T-helper 1 cell (primary cell): ENCODE measurements around the gene LYRM1.
A peak's percentile ranks its signal among the peaks of the same experiment; 100 is the strongest.
"Not testable (repeated sequence)": the region's sequence is repeated elsewhere in the genome, so short reads cannot be mapped to it uniquely, and the experiment has no call there.

Experiments used
- DNase-seq, 5 donors: peaks; one replicate each; pipeline ENCODE4 v3.0.0-alpha.2; 2012 to 2020

Gene LYRM1

DNA sequence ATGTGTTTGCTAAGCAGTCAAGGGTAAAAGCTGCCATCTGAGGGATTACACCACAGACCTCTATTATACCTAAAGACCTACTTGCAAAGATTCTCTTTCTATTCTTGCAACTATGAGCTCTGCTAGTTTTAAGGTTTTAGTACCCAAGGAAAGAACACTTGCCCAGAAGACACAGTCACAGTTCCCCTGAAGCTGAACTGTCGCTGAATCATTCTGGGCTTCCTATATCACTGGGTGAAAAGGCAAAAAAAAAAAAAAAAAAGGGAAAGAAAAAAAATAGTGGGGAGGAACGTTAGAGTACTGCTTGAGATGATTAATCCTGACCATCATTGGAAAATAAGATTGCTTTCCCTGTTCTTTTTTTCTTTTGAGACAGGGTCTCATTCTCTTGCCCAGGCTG is 37.9 kb downstream of the LYRM1 start:
- peak in 1 of 5 donors; percentile 71 for DNase-seq

DNA sequence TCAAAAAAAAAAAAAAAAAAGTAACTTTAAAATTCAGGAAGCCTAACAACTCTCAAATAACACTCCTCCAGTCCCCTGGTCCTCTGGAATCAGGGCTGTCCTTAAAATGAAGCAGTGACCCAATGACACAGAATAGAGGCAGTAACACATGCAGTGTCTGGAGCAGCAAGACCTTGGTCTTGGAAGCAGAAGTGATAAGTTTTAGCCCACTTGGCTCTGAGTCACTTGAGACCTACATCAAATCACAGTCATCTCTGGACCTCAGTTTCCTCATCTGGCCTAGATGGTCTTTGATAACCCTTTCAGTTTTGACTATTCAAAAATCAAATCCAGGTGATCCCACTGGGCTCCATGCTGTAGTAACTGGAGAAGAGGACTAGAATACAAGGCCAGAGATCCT is 39.0 kb downstream of the LYRM1 start:
- peak in 1 of 5 donors; percentile 32 for DNase-seq

DNA sequence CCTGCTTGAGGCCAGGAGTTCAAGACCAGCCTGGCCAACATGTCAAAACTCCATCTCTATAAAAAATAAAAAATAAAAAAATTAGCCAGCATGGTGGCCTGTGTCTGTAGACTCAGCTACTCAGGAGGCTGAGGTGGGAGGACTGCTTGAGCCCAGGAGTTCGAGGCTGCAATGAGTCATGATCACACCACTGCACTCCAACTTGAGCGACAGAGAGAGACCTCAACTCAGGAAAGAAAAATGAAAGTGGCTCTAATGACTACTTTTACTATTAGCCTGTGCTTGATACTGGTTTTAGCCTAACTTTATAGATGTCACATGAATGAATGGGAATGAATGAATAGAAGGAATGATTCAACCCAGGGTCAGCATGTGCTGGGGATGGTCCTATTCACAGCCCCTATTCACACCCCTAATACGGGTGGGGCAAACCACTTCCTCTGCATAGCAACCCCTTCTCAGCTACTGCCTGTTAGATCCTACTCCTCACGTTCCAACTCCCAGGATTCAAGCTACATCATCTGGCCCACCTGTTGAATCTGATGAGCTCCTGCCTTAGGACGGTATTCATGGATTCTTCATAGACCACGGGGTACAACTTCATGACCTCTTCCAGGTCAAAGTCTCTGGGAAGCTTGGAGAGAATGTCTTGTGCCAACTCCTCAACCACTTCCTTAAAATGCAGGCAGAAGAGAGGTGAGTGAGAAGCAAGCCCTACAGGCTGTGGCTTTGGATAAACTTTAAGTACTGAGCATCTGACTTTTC is 40.5 kb downstream of the LYRM1 start:
- peak in 1 of 5 donors; percentile 48 for DNase-seq

DNA sequence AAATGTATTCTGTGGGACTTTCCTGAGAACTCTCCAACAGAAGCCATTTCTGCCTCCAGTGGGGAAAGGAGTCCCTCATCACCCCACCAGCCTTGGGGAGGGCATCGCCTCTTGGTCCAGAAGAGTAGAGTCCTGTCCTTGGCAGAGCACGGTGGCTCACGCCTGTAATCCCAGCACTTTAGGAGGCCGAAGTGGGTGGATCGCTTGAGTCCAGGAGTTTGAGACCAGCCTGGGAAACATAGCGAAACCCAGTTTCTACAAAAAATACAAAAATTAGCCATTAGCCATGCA is 41.0 kb downstream of the LYRM1 start:
- no peak for DNase-seq

DNA sequence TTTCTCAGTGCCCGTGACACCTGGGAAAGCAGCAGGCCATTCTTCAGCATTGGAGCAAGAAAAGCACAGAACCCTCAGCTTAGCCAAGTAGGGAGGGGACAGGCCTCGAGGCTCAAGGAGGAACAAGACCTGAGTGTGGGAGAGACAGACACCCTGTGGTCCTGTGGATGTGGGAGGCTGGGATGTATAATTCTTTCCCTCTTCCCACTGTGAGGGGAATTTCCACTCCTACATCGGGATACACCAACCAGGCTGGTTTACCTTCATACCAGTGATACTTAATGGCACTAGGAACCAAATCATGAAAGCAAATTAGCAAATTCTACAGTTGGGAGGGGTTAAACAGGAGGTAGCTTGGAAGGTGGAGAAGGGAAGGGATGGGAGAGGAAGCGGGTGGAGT is 41.7 kb downstream of the LYRM1 start:
- DNase-seq, result no peak

DNA sequence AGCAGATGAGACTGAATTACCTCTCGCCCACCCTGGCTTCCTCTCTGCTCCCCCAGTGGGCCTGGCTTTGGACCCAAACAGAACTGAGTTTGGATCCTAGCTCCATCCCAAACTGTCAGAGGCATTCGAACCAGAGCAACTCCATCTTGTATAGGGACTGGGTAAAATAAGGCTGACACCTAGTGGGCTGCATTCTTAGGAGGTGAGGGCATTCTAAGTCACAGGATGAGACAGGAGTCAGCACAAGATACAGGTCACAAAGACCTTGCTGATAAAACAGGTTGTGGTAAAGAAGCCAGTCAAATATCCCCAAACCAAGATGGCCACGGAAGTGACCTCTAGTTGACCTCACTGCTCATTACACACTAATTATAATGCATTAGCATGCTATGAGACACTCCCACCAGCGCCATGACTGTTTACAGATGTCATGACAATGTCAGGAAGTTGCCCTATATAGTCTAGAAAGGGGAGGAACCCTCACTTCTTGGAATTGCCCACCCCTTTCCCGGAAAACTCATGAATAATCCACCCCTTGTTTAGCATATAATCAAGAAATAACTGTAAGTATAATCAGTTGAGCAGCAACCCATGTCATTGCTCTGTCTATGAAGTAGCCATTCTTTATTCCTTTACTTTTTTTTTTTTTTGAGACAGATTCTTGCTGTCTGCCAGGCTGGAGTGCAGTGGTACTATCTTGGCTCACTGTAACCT is 44.4 kb downstream of the LYRM1 start:
- peak in 1 of 5 donors; percentile 84 for DNase-seq

DNA sequence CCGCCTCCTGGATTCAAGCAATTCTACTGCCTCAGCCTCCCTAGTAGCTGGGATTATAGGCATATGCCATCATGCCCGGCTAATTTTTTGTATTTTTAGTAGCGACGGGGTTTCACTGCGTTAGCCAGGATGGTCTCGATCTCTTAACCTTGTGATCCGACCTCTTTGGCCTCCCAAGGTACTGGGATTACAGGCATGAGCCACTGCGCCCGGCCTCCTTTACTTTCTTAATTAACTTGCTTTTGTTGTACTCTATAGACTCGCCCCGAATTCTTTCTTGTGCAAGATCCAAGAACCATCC is 45.0 kb downstream of the LYRM1 start:
- not testable (repeated sequence) for DNase-seq

DNA sequence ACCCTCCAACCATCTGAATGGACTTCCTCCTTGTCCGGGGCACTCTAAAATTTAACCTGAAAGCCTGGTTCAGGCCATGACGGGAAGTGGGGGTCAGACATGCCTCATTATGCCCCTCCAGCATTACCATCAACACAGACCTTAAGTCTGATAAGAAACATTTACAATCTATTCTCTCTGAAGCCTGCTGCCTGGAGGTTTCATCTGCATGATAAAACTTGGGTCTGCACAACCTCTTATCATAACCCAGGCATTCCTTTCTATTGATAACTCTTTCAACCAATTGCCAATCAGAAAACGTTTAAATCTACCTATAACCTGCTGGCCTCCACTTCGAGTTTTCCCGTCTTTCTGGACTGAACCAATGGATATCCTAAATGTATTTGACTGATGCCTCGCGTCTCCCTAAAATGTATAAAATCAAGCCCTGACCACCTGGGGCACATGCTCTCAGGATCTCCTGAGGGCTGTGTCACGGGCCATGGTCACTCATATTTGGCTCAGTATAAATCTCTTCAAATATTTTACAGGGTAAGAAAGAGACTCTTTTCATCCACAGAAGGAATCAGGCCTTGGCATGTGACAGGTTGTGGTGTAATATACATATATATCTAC is 45.6 kb downstream of the LYRM1 start:
- DNase-seq, result no peak

DNA sequence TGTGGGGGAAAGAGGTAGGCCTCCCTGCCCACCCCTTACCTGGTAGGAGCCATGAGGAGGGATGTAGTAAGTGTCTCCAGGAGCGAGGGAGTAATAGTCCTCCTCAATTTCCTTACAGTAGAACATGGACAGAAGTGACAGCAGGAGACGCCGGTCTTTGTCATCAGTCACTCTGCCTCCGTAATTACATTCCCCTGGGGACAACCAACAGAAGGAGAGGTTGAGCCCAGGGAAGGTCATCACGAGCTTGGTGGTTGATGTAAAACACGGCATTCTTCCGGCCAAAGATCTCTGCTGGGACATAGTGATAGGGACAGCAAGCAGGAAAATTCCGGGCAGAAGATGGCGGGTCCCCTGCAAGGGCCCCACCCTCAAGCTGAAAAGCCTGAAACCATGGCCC is 47.9 kb downstream of the LYRM1 start:
- no peak for DNase-seq

DNA sequence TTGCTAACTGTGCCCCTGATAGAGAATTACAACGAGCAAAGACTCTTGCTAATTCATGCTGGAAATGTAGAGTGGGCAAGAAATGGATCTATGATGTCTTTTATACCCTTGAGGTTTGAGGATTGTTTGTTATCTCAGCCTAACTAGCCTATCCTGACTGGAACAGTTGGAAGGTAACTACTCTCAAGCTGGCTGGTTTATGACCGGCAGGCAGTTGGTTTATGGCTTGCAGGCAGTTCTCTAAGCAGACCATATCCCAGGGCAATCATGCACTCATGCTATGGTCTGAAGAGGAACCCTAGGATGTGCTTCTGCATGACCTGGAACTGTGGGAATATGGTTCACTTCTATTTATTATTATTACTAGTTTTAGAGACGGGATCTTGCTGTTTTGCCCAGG is 49.1 kb downstream of the LYRM1 start:
- DNase-seq, result no peak

DNA sequence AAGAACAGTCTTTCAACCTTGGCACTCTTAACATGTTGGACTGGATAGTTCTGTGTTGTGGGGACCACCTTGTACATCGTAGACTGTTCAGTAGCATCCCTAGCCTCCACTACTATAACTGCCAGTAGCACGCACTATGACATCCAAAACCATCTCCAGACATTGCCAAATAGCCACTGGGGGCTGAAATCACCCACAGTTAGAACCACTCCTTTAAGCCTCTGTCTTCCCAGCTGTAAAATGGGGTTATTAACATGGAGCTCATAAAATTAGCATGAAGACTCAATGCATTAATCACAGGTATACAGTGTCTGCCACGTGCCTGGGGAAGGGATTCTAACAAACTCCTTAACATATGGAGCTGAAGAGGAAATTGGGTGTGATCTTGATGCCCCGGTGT is 49.7 kb downstream of the LYRM1 start:
- DNase-seq, result no peak

DNA sequence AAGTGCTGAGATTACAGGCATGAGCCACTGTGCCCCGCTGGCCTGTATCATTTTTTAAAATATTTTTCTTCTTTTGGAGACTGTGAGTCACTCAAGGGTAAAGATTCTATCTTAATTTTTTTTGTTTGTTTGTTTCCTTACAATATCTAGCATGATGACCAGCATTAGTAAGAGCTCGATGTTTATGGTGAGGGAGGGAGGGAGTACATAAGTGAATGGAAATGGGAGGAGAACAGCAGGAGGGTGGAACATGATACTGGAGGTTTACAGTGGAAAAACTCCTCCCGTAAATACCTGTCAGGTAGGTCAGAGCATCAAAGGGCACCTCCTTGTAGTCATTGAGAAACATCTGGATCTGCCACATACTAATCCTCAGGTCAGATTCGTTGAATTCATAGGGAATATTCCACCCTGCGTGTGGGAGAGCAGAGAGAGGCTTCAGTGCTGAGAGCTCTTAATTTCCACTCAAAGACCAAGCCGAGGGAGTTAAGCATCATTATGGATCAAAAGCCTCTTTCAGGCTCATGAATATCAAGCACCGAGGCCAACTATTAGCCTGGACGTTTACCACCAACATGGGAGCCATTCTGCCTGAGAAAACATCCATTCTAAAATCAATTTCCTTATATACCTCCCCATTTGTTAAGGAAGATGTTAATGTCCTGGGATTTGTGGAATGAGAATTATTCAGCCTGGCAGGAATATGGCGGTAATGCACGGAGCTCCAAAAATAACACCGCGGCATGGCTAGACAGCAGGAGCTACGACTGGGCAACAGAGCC is 51.8 kb downstream of the LYRM1 start:
- no peak for DNase-seq

DNA sequence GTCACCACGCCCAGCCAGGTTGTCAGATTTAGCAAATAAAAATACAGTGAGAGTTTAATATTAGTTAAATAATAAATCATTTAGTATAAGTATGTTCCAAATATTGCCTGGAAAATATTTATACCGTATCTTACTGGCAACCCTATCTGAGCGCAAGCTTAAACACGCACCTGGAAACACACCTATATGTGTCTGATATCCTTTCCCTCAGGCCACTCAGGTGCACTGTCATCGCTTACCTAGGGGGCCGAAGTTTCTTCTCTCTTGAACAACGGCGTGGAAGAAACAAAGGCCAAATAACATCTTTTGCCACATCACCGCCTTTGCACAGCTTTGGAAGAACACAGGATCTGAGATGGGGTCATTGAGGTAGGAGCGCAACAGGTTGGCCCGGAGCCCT is 54.0 kb downstream of the LYRM1 start:
- DNase-seq, result no peak

DNA sequence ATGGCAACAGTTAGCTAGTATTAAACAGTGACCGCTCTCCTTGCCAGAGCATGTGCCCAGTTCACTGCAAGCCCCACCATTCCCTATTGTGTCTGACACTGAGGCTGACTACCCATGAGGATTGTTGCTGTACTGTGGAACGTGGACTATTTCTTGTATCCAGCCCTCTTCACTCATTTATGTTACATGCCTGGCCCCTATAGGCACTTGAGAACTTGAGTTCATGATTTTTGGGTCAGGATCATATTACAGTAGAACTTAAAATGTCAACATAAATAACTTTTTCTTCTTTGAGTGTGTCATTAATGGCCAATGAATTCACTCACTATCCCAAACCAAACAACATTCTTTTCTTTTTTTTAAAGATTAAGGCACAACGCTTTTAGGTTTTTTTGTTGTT is 55.7 kb downstream of the LYRM1 start:
- no peak for DNase-seq

DNA sequence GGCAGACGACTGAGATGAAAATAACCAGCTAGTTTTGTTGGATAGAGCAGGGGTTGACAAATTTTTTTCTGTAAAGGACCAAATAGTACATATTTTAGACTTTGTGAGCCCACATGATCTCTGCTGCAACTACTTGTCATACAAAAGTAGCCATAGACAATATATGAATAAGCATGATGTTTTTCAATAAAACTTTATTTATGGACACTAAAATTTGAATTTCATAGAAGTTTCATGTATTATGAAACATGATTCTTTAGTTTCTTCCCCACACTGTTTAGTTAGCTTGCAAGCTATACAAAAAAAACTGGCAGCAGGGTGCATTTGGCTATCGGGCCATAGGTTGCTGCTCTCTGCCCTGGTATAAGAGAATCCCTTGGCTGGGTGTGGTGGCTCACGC is 56.6 kb downstream of the LYRM1 start:
- DNase-seq, result no peak

DNA sequence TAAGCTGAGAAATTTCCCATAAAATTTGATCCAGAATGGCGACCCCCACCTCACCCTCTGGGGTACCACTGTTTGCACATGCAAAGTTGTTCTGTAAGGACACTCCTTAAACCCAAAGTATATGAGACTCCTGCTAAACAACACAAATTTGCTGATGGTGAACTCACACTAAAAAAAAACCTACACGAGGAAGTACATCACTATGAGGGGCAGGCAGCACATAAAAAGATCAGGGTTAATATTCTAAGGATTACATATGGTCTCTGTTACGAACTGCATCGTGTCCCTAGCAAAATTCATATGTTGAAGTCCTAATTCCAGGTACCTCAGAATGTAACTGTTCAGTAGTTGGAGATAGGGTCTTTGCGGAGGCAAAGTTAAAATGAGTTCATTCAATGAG is 60.3 kb downstream of the LYRM1 start:
- DNase-seq, result no peak

DNA sequence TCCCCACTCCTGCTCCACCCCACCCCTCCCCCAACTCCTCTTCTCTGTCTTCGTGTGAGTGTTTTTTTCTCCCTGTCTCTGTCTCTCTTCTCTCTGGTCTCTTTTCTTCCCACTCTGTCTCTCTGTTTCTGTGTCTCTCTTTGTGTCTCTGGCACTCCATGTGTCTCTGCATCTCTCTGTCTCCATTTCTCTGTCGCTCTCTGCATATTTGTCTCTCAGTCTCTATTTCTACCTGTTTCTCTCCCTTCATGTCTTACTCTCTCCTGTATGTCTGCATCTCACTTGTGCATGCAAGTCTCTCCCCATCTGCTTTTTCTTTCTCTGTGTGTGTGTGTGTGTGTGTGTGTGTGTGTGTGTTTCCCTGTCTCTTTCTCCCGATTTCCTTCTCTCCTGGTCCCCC is 68.2 kb downstream of the LYRM1 start:
- DNase-seq, result no peak

DNA sequence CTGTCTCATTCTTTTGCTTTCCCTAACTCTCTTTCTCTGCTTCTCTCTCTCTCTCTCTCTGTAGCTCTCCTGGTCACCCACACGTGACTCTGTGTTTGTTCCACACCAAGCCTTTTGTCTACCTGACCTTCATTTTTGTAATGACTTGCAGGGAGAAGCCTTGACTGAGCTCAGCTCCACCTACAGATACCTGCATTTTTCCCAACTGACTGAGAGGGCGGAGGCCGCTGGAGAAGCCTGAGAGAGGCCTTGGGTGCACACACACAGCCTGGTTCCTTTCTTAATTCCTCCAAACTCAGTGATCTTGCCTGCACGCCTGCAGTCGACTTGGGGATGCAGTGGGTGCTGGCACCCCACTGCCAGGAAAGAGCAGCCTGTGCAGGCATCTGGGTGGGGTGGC is 68.8 kb downstream of the LYRM1 start:
- no peak for DNase-seq

DNA sequence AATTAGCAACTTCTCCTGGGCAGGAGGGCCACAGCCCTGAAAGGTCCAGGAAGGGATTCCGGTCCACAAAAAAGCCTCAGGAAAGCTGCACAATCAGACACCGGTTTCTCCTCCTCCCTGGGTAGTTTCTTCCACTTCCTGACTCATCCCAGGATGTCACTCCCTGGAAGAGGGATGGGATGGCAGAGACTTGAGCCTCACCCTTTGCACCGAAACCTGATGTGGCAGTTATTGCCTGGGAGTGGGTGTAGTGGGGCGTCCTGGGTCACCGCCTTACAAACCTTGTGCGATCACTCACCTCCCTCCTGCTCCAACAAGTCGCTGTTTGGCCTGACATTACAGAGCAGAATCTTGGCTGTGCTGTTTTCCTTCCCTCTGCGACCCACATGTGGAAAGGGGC is 70.8 kb downstream of the LYRM1 start:
- DNase-seq, result no peak

DNA sequence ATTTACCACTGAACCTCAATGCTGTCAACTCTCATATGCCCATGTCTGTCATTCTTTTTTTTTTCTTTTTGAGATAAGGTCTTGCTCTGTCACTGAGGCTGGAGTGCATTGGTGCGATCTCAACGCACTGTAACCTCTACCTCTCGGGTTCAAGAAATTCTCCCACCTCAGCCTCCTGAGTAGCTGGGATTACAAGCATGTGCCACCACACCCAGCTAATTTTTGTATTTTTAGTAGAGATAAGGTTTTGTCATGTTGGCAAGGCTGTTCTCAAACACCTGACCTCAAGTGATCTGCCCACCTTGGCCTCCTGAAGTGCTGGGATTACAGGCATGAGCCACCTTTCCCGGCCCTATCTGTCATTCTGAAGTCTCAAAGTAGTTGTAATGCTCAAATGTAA is 72.6 kb downstream of the LYRM1 start:
- DNase-seq, result not testable (repeated sequence)
